Activated naive CD8-positive, alpha-beta T cell (primary cell): ENCODE data around the gene VPS18.

Experiments
- H3K27ac Mint-ChIP-seq: one replicate; pipeline ENCODE4 v1.8.0; 2021; ENCODE audit warnings: mixed read lengths
- H3K27me3 Mint-ChIP-seq: one replicate; pipeline ENCODE4 v1.8.0; 2021; ENCODE audit warnings: mixed read lengths
- H3K36me3 Mint-ChIP-seq: one replicate; pipeline ENCODE4 v1.8.0; 2021; ENCODE audit warnings: mixed read lengths
- H3K4me1 Mint-ChIP-seq: one replicate; pipeline ENCODE4 v1.8.0; 2021; ENCODE audit warnings: low read depth, mixed read lengths
- H3K4me3 Mint-ChIP-seq: one replicate; pipeline ENCODE4 v1.8.0; 2021; ENCODE audit warnings: mild to moderate bottlenecking, mixed read lengths
- H3K9me3 Mint-ChIP-seq: one replicate; pipeline ENCODE4 v1.8.0; 2021; ENCODE audit warnings: low read depth, mixed read lengths

The VPS18 gene, protein sequence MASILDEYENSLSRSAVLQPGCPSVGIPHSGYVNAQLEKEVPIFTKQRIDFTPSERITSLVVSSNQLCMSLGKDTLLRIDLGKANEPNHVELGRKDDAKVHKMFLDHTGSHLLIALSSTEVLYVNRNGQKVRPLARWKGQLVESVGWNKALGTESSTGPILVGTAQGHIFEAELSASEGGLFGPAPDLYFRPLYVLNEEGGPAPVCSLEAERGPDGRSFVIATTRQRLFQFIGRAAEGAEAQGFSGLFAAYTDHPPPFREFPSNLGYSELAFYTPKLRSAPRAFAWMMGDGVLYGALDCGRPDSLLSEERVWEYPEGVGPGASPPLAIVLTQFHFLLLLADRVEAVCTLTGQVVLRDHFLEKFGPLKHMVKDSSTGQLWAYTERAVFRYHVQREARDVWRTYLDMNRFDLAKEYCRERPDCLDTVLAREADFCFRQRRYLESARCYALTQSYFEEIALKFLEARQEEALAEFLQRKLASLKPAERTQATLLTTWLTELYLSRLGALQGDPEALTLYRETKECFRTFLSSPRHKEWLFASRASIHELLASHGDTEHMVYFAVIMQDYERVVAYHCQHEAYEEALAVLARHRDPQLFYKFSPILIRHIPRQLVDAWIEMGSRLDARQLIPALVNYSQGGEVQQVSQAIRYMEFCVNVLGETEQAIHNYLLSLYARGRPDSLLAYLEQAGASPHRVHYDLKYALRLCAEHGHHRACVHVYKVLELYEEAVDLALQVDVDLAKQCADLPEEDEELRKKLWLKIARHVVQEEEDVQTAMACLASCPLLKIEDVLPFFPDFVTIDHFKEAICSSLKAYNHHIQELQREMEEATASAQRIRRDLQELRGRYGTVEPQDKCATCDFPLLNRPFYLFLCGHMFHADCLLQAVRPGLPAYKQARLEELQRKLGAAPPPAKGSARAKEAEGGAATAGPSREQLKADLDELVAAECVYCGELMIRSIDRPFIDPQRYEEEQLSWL

DNA sequence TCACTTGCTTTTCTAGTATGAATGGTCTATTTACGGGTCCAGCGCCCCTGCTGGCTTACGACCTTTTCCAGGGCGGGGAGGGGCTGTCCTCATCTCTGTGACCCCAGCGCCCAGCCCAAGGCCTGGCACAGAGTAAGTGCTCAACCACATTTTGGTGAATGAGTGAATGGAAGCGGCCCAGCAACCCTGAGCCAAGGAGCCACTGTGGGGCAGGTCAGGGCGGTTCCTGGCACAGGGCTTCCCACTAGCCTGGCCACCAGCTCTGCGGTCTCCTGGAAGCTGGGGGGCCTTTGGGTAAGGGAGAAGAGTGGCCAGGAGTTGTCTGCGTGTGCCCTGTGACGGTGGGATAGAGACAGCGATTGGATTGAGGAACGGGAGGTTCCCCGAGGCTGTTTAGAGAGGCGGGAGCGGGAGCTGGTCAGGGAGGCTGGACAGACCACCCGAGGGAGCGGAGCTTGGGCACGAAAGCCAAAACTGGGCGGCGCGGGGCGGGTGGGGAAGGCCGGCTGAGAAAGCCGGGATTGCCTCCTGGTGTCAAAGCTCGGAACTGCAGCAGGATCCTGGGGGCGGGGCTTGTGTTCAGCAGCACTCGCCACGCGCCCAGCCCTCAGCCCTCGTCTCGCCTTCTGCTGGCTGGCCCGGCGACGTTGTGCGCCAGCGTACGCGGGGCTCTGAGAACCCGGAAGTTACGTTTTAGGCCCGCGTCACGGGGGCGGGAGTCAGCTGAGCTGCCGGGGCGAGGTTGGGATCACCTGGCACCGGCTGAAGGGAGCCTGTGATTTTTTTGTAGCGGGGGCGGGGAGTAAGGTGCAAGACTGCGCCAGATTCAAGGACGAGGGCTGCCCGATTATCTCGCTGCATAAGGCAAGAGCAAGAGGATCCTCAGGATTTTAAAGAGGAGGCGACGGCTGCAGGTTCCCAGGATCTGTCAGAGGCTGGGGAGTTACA lies at the start of gene VPS18:
Gene VPS18 (plus strand): TSS at position 718 of the 948 bp plus-strand sequence. CDS start 319 bp downstream, outside the sequence.
- Mint-ChIP-seq H3K36me3 (peaks cover 2% of the 10 kb centered on the region), H3K27me3 (no peaks in the 10 kb centered on the region), H3K9me3 (no peaks in the 10 kb centered on the region), H3K4me1 (peaks cover 37% of the 10 kb centered on the region), H3K4me3 (peak within 1 kb of the TSS; percentile 99), H3K27ac (peak within 1 kb of the TSS; percentile 90)

DNA sequence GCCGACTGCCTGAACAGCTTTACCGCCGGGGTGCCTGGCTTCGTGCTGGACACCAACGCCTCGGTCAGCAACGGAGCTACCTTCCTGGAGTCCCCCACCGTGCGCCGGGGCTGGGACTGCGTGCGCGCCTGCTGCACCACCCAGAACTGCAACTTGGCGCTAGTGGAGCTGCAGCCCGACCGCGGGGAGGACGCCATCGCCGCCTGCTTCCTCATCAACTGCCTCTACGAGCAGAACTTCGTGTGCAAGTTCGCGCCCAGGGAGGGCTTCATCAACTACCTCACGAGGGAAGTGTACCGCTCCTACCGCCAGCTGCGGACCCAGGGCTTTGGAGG lies 49.6 kb upstream of the VPS18 start:
- Mint-ChIP-seq H3K36me3 (no peaks in the 10 kb centered on the region), H3K9me3 (no peaks in the 10 kb centered on the region), H3K4me1 (peaks cover 9% of the 10 kb centered on the region), H3K4me3 (peak overlapping the region; percentile 82), H3K27me3 (peaks cover 6% of the 10 kb centered on the region), H3K27ac (no peak overlapping the region)

DNA sequence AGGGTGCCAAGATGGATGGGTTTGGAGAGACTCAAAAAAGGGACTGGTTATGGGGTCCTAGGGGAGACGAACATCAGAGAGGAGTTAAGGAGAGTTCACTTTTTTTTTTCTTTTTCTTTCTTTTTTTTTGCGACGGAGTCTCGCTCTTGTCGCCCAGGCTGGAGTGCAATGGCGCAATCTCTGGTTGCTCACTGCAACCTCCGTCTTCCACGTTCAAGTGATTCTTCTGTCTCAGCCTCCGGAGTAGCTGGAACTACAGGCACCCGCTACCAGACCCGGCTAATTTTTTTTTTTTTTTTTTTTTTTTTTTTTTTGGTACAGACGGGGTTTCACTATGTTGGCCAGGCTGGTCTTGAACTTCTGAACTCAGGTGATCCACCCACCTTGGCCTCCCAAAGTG lies 49.2 kb upstream of the VPS18 start:
- no peaks in the 10 kb centered on the region for H3K9me3 Mint-ChIP-seq
- H3K4me3 Mint-ChIP-seq = peak overlapping the region; percentile 82
- H3K27me3 Mint-ChIP-seq = peaks cover 6% of the 10 kb centered on the region
- no peaks in the 10 kb centered on the region for H3K36me3 Mint-ChIP-seq
- H3K4me1 Mint-ChIP-seq = peaks cover 9% of the 10 kb centered on the region
- no peak overlapping the region for H3K27ac Mint-ChIP-seq

DNA sequence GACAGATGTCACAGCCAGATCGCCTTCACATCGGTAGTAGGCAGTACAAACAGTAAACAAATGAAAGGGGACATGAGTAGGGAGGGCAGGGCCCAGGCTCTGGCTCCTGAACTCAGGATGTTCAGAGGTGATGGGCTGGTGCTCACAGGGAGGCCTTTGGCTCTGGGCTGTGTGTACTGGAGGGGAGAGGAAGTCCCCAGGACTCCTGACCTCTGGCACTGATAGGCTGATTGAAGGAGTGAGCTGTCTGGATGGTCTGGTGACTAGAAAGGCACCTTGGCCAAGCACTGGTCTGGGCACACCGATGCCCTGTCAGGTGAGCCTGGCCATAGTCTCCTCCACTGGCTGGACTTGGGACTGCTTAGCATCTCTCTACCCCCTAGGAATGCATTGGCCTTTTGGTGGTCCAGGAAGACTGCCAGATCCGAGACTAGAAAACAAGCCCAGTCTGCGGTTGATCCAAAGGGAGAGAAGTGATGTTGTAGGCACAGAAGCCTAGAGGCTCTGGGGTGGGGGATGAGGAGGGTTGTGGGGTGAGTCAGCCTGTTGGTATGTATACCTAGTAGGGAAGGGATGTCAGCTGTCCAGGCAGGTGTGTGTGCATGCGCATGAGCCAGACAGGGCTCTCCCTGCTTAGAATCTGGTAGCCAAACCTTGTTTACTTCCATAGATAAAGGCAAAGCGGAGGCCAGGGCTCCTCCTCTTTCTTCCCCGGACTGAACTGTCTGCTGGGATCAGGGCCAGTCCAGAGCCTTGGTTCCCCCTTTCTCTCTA lies 48.6 kb upstream of the VPS18 start:
- Mint-ChIP-seq H3K4me3 (peak overlapping the region; percentile 42), H3K9me3 (no peaks in the 10 kb centered on the region), H3K4me1 (peaks cover 9% of the 10 kb centered on the region), H3K27ac (no peak overlapping the region), H3K27me3 (peaks cover 6% of the 10 kb centered on the region), H3K36me3 (no peaks in the 10 kb centered on the region)

DNA sequence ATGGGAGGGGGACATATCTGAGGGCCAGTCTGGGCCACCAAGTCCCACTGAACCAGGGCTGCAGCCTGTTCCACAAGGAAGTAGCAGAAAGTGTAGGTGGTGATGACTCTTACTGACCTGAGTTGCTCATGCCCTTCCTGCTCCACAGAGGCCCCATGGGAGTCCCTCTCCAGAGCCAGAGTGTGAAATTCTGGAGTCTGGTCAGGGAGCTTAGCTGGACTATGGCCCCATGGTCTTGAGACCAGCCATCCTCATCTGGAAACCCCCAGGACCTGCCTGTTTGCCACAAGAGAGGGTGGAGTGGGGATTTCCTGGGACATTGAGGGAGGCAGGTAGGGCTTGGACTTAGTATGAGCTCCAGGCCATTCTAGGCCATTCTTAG lies 47.4 kb upstream of the VPS18 start:
- Mint-ChIP-seq H3K36me3 (no peaks in the 10 kb centered on the region), H3K9me3 (no peaks in the 10 kb centered on the region), H3K27me3 (peaks cover 6% of the 10 kb centered on the region), H3K4me1 (peaks cover 9% of the 10 kb centered on the region), H3K4me3 (no peak overlapping the region), H3K27ac (no peak overlapping the region)

DNA sequence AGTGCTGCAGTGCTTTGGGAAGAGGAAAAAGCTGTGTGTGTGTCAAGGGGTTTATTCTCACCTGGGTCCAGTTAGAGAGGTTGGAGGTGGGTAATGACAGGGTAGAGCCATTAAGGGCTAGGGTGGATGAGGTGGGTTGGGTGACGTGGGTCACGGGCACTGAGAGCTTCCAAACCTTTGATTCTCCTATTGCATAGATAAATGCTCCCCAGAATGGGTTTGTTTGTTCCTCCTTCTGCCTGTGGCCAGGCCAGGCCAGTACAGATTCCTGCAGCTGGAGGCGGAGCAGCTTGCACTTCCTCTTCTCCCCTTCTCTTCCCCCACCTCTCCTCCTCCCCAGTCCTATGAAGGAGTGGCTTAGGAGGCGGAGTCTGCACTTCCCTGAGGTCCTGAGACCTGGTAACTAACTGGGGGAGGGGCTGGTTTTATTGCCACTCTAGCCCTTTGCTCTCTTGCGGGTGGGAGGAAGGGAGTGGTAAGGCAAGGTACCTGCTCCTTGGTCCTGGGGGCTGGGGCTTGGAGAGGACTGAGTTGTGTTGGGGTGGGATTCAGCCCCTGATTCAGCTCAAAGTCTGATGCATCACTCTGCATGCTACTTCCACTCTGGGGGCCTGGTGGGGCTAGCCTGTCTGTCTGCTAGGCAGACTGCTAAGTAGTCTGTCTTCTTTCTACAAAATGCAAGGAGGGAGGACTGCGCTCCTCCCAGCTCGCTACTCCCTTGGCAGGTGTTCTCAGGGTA lies 46.9 kb upstream of the VPS18 start:
- Mint-ChIP-seq H3K4me1 (peaks cover 9% of the 10 kb centered on the region), H3K27ac (no peak overlapping the region), H3K27me3 (peaks cover 6% of the 10 kb centered on the region), H3K9me3 (no peaks in the 10 kb centered on the region), H3K4me3 (no peak overlapping the region), H3K36me3 (no peaks in the 10 kb centered on the region)

DNA sequence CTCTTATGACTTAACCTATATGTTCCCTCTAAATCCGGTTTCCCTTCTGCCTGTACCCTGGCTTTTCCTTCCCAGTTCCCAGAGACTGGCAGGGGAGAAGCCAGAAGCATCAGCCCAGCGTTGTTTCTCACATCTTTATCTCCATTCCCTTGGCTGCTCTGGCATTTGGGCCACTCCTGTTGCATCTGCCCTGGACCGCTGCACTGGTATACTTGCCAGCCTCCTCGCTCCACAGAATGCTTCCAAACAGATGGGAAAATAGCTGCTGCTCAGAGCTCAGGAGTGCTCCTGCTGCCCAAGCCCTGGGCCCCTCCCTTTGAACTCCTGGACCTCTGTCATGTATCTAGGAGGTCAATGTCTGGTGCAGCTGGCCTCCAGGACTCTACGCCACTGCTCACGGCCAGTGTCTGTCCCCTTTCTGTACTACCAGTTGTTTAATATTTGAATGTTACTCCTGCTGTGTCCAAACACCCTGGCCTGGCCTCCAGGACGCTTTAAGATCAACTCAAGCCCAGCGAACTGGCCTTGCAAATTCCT lies 43.6 kb upstream of the VPS18 start:
- Mint-ChIP-seq H3K9me3 (no peaks in the 10 kb centered on the region), H3K27ac (no peak overlapping the region), H3K27me3 (no peaks in the 10 kb centered on the region), H3K4me1 (peaks cover 2% of the 10 kb centered on the region), H3K4me3 (no peak overlapping the region), H3K36me3 (no peaks in the 10 kb centered on the region)

DNA sequence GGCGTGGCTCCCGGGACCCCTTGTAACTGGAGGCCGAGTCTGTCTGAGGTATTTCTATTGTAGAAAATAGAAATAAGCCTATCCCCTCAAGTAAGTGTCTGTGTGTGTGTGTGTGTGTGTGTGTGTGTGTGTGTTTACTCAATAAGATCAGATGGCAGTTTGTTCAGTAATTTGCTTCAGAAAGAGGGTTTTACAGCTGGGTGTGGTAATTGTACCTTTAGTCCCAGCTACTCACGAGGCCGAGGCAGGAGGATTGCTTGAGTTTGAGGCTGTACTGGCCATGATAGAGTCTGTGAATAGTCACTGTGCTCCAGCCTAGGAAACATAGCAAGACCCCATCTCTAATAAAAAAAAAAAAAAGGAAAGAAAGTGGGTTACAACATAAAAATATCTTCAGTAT lies 41.7 kb upstream of the VPS18 start:
- H3K36me3 Mint-ChIP-seq = no peaks in the 10 kb centered on the region
- no peak overlapping the region for H3K4me3 Mint-ChIP-seq
- H3K9me3 Mint-ChIP-seq = no peaks in the 10 kb centered on the region
- no peaks in the 10 kb centered on the region for H3K4me1 Mint-ChIP-seq
- H3K27me3 Mint-ChIP-seq = no peaks in the 10 kb centered on the region
- no peak overlapping the region for H3K27ac Mint-ChIP-seq

DNA sequence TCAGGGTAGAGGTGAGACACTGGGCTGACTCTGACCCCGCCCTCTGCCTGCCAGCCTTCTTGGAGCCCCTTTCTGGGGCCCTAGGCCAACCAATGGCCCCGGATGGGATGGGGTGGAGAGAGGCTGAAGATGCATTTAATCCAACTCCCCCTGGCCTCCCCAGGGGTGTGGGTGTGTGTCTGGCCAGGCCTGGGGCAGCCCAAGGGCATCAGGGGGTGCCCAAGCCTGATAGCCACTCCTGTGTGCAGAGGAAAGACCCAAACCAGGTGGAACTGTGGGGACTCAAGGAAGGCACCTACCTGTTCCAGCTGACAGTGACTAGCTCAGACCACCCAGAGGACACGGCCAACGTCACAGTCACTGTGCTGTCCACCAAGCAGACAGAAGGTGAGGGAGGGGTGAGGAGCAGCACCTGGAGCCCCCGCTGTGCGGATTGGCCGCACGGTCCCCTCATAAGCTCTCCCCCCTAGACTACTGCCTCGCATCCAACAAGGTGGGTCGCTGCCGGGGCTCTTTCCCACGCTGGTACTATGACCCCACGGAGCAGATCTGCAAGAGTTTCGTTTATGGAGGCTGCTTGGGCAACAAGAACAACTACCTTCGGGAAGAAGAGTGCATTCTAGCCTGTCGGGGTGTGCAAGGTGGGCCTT lies 40.9 kb upstream of the VPS18 start:
- H3K9me3 Mint-ChIP-seq = no peaks in the 10 kb centered on the region
- H3K27me3 Mint-ChIP-seq = no peaks in the 10 kb centered on the region
- H3K4me1 Mint-ChIP-seq = no peaks in the 10 kb centered on the region
- no peak overlapping the region for H3K4me3 Mint-ChIP-seq
- H3K36me3 Mint-ChIP-seq = no peaks in the 10 kb centered on the region
- no peak overlapping the region for H3K27ac Mint-ChIP-seq

DNA sequence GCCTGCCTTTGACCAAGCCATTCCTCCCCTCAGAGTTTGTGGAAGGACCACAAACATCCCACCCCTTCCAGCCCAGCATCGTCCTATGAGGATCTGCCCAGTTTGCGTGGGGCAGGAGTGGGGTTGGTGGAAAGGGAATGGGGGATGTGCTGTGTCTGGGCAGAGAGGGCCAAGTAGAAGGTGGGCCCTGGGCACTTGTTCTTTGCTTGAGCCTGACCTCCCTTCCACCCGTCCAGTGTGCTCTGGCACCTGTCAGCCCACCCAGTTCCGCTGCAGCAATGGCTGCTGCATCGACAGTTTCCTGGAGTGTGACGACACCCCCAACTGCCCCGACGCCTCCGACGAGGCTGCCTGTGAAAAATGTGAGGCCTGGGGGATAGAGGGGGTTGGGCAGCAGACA lies 40.1 kb upstream of the VPS18 start:
- no peaks in the 10 kb centered on the region for H3K27me3 Mint-ChIP-seq
- no peaks in the 10 kb centered on the region for H3K9me3 Mint-ChIP-seq
- no peak overlapping the region for H3K27ac Mint-ChIP-seq
- no peak overlapping the region for H3K4me3 Mint-ChIP-seq
- H3K36me3 Mint-ChIP-seq = no peaks in the 10 kb centered on the region
- no peaks in the 10 kb centered on the region for H3K4me1 Mint-ChIP-seq

DNA sequence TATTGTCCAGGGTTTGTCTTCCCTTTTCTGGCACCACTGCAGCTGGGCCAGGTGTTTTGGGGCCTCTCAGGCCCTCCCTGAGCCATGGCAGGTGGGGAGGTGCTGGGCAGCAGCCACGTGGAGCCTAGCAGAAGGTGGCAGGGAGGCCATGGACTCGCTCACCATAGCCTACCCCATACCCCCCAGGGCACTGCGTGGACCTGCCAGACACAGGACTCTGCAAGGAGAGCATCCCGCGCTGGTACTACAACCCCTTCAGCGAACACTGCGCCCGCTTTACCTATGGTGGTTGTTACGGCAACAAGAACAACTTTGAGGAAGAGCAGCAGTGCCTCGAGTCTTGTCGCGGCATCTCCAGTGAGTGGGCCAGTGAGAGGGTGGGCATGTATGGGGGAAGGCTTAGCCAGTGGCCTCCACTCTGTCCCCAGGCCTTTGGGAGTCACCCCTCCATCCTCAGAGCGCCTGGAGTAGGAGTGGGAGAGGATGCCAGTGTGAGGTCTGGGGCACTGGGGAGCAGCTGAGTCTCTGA lies 38.5 kb upstream of the VPS18 start:
- H3K27ac Mint-ChIP-seq = no peak overlapping the region
- no peaks in the 10 kb centered on the region for H3K36me3 Mint-ChIP-seq

DNA sequence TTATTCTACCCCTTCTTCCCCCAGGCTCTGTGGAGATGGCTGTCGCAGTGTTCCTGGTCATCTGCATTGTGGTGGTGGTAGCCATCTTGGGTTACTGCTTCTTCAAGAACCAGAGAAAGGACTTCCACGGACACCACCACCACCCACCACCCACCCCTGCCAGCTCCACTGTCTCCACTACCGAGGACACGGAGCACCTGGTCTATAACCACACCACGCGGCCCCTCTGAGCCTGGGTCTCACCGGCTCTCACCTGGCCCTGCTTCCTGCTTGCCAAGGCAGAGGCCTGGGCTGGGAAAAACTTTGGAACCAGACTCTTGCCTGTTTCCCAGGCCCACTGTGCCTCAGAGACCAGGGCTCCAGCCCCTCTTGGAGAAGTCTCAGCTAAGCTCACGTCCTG lies 37.5 kb upstream of the VPS18 start:
- no peaks in the 10 kb centered on the region for H3K27me3 Mint-ChIP-seq
- H3K27ac Mint-ChIP-seq = no peak overlapping the region
- H3K4me1 Mint-ChIP-seq = no peaks in the 10 kb centered on the region
- no peak overlapping the region for H3K4me3 Mint-ChIP-seq
- H3K36me3 Mint-ChIP-seq = no peaks in the 10 kb centered on the region
- no peaks in the 10 kb centered on the region for H3K9me3 Mint-ChIP-seq

More for the DNA sequence above, 38.5 kb upstream of the VPS18 start:
- Mint-ChIP-seq H3K27me3 (no peaks in the 10 kb centered on the region), H3K4me3 (no peak overlapping the region), H3K4me1 (no peaks in the 10 kb centered on the region), H3K9me3 (no peaks in the 10 kb centered on the region)
